Sigmoid colon (tissue), 7 donors: ENCODE measurements around the gene MAX. TPM values are rescaled to one million over a fixed set of nuclear protein-coding genes. Genes with fewer than 3 reads are reported as not detected.
"Not testable (repeated sequence)": the region's sequence is repeated elsewhere in the genome, so short reads cannot be mapped to it uniquely, and the experiment has no call there.

Experiments
- DNase-seq: peaks from one replicate; pipeline ENCODE4 v3.0.0-alpha.2; 2019
- H3K27ac ChIP-seq, 4 donors: fragments of 200-600 bp; sonication (generic); one replicate each; pipeline ENCODE4 v1.5.1; 2016 to 2019; ENCODE audit warnings: mild to moderate bottlenecking in 1 of 4
- H3K27me3 ChIP-seq, 3 donors: fragments of 200-600 bp; sonication (generic); one replicate each; pipeline ENCODE4 v1.5.1; 2019; ENCODE audit warnings: mild to moderate bottlenecking in 1 of 3
- H3K36me3 ChIP-seq, 4 donors: fragments of 200-600 bp; sonication (generic); one replicate each; pipeline ENCODE4 v1.5.1; 2016 to 2019
- H3K4me1 ChIP-seq, 4 donors: fragments of 200-600 bp; sonication (generic); one replicate each; pipeline ENCODE4 v1.5.1; 2017 to 2019
- H3K4me3 ChIP-seq, 4 donors: fragments of 200-600 bp; sonication (generic); one replicate each; pipeline ENCODE4 v1.5.1; 2017 to 2019; ENCODE audit warnings: mild to moderate bottlenecking in 2 of 4, moderate library complexity in 1 of 4
- H3K9me3 ChIP-seq, 4 donors: fragments of 200-600 bp in 3 of 4; sonication (generic) in 3 of 4; one replicate each; pipeline versions ENCODE4 v1.5.1 to v1.6.1; 2013 to 2019
- CTCF ChIP-seq, 4 experiments: fragments of 450-650 bp in 3 of 4; fragments of 200-600 bp in 1 of 4; IDR thresholded peaks; one replicate each; pipeline ENCODE4 v1.5.1; 2016 to 2019; ENCODE audit warnings: antibody characterized with exemption in 4 of 4, mild to moderate bottlenecking in 3 of 4, moderate library complexity in 2 of 4
- EP300 ChIP-seq, 4 donors: sonication (generic); formaldehyde crosslinking; IDR thresholded peaks; one replicate each; pipeline ENCODE4 v1.6.1; 2017; ENCODE audit warnings: antibody characterized with exemption in 4 of 4
- POLR2A ChIP-seq, 2 donors: fragments of 450-650 bp; IDR thresholded peaks; one replicate each; pipeline ENCODE4 v1.6.1; 2016; ENCODE audit warnings: antibody characterized with exemption in 2 of 2, mild to moderate bottlenecking in 2 of 2, moderate library complexity in 2 of 2
- POLR2AphosphoS5 ChIP-seq, 4 donors: sonication (generic); formaldehyde crosslinking; IDR thresholded peaks; one replicate each; pipeline ENCODE4 v1.6.1; 2017; ENCODE audit warnings: antibody characterized with exemption in 4 of 4
- whole genome bisulfite sequencing, 2 donors: extraction: QIAGEN DNeasy Blood & Tissue Kit; methylation state at CpG; one replicate each; pipeline ENCODE4 v1.1.7; 2013; 5-methylcytosine and 5-hydroxymethylcytosine counted together
- intact Hi-C: fragments of 100-400 bp; cut with DNase I; formaldehyde crosslinking; loops from one replicate; pipeline ENCODE4 v1.15.1; 2023
- polyA plus RNA-seq, 3 donors: library from polyadenylated mRNA; stranded (reverse); fragments of 200-250 nt; gene quantifications; one replicate each; pipeline ENCODE4 v1.2.3, GENCODE V29; 2013
- total RNA-seq, 4 donors: library from RNA; depleted of rRNA; stranded (reverse); fragments of >200 nt; gene quantifications; one replicate each; pipeline ENCODE4 v1.1.0, GENCODE V29; 2016
- donor health status: healthy with polysubstance abuse.
- donor health status: Bipolar disorder and iron deficiency.
- donor health status: healthy.

MAX gene
- total and polyA plus RNA-seq, 7 donors, result 58.8 to 119 (median 67.4) TPM

- peaks cover 0 to 84% (median 80%) of the 10 kb centered on the region in 4 donors for H3K4me1 ChIP-seq
- H3K27me3 ChIP-seq, result no peaks in the 10 kb centered on the region
- TF ChIP-seq POLR2AphosphoS5 (IDR thresholded peaks at IDR 0.05), result no peak
- no peak for TF ChIP-seq EP300 (IDR thresholded peaks at IDR 0.05)
- no peak for TF ChIP-seq CTCF (IDR thresholded peaks at IDR 0.05)
- no peak for TF ChIP-seq POLR2A (IDR thresholded peaks at IDR 0.05)
- H3K36me3 ChIP-seq, result peaks cover 13 to 28% (median 23%) of the 10 kb centered on the region in 4 donors
- H3K4me3 ChIP-seq, result no peak overlapping the region
- 61 to 79% methylated on average over 6 of the region's 6 CpGs for WGBS, 2 donors
- H3K9me3 ChIP-seq, result no peaks in the 10 kb centered on the region
- H3K27ac ChIP-seq, result peak overlapping the region; percentile 59 to 96 (median 75)
- DNase-seq, result no peak
- intact Hi-C loops, result loop anchor here (5.0 to 10.0 kb wide), 2 partner anchors 69 to 1372 kb away; partner anchors contain the start of gene SGPP1
Observed at GRCh38 chr14:65096323-65097089, 5.8 kb downstream of the MAX start.

- intact Hi-C loops, result loop anchor here (5.0 to 10.0 kb wide), 2 partner anchors 68 to 1371 kb away; partner anchors contain the start of gene SGPP1
- WGBS, 2 donors, result 12 to 45% methylated on average over 3 of the region's 3 CpGs
- peaks cover 15 to 36% (median 26%) of the 10 kb centered on the region in 4 donors for H3K36me3 ChIP-seq
- peak; percentile 91 for DNase-seq
- H3K4me3 ChIP-seq, result no peak overlapping the region
- peaks cover 0 to 81% (median 75%) of the 10 kb centered on the region in 4 donors for H3K4me1 ChIP-seq
- H3K27me3 ChIP-seq, result no peaks in the 10 kb centered on the region
- TF ChIP-seq EP300 (IDR thresholded peaks at IDR 0.05) (no peak), POLR2AphosphoS5 (IDR thresholded peaks at IDR 0.05) (peak; percentile 39 to 77 (median 65)), POLR2A (IDR thresholded peaks at IDR 0.05) (no peak), CTCF (IDR thresholded peaks at IDR 0.05) (no peak)
- no peaks in the 10 kb centered on the region for H3K9me3 ChIP-seq
- H3K27ac ChIP-seq, result peak overlapping the region; percentile 59 to 96 (median 75)
Observed at GRCh38 chr14:65095633-65096205, 6.6 kb downstream of the MAX start.

GRCh38 chr14:65092349-65092748, 10.0 kb downstream of the MAX start:
- Histone ChIP-seq H3K27me3 (no peaks in the 10 kb centered on the region), H3K4me3 (no peak overlapping the region), H3K36me3 (peaks cover 15 to 70% (median 35%) of the 10 kb centered on the region in 4 donors), H3K27ac (no peak overlapping the region), H3K4me1 (peaks cover 0 to 49% (median 44%) of the 10 kb centered on the region in 4 donors), H3K9me3 (no peaks in the 10 kb centered on the region)
- intact Hi-C loops, result loop anchor here (10.0 kb wide), 1 partner anchor 1368 kb away; the partner anchor contains the start of gene SGPP1
- 20 to 64% methylated on average over 2 of the region's 2 CpGs for WGBS, 2 donors
- TF ChIP-seq EP300 (IDR thresholded peaks at IDR 0.05), result no peak
- no peak for TF ChIP-seq POLR2A (IDR thresholded peaks at IDR 0.05)
- TF ChIP-seq CTCF (IDR thresholded peaks at IDR 0.05), result no peak
- no peak for TF ChIP-seq POLR2AphosphoS5 (IDR thresholded peaks at IDR 0.05)
- no peak for DNase-seq

- intact Hi-C loops, H3K4me3 ChIP-seq, DNase-seq, H3K27me3 ChIP-seq, H3K27ac ChIP-seq, H3K9me3 ChIP-seq: not testable (repeated sequence)
- Histone ChIP-seq H3K36me3 (peaks cover 16 to 83% (median 40%) of the 10 kb centered on the region in 4 donors), H3K4me1 (peaks cover 0 to 32% (median 24%) of the 10 kb centered on the region in 4 donors)
- 91 to 97% methylated on average over 8 of the region's 8 CpGs for WGBS, 2 donors
Observed at GRCh38 chr14:65087835-65088234, 14.5 kb downstream of the MAX start.

- peaks cover 9 to 83% (median 29%) of the 10 kb centered on the region in 4 donors for H3K36me3 ChIP-seq
Observed at GRCh38 chr14:65086686-65087085, 15.6 kb downstream of the MAX start.

More at GRCh38 chr14:65086686-65087085, 15.6 kb downstream of the MAX start:
- H3K9me3 ChIP-seq, H3K4me3 ChIP-seq, DNase-seq, H3K27ac ChIP-seq, H3K27me3 ChIP-seq, intact Hi-C loops: not testable (repeated sequence)
- peaks cover 0 to 42% (median 32%) of the 10 kb centered on the region in 4 donors for H3K4me1 ChIP-seq
- 96% methylated on average over 4 of the region's 4 CpGs for WGBS, 2 donors
